Kasumi-1 (cell line): ENCODE measurements around the gene LRRC57.

ENCODE experiments used
- DNase-seq, 2 experiments: peaks; one replicate each; lab custom pipeline; 2025; lab: John Stamatoyannopoulos, UW

LRRC57 gene

DNA sequence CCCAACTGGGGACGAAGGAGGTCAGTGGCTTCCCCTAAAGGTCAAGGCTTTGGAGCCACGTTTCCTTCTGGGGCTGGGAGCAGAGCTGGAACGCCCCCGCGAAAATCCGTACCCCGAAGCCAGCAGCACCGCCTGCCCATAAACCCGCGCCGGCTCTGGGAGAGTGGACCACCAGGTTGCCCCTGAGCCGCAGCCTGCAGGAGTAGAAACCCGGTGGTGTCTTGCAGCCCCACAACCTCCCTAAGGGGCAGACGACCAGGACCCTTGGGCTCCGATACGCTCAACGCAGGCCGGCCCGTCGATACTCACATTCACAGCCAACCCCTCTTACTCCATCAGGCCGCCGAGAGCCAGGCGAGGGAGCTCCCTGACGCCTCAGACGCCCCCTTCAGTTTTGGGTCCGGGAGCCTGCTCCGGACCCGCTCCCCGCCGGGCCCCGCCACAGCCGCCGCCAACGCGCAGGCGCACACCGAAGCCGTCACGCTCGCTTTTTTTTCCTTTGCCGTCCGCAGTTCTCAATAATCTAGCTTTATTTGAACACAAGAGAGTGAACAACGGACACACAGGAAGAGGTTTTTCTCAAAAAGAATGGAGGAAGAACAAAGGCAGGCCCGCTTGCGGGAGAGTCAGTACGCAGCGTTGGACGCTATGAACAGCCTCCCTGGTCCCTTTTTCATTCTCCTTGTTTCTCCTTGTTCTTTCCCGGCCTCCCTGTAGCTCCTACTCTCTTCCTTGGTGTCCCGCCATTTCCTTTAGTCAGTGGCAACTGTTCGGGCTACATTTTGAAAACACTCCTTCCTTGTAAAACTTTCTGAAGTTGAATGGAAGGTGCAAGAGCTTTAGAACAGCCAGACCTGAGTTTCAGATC, 57.7 kb downstream of the LRRC57 start, which contains the start of gene ZNF106:
TSS of gene ZNF106 (minus strand) at position 471 of the 868 bp plus-strand sequence. CDS start 18,852 bp downstream, outside the sequence.
- DNase-seq = peak; percentile 78 to 83

DNA sequence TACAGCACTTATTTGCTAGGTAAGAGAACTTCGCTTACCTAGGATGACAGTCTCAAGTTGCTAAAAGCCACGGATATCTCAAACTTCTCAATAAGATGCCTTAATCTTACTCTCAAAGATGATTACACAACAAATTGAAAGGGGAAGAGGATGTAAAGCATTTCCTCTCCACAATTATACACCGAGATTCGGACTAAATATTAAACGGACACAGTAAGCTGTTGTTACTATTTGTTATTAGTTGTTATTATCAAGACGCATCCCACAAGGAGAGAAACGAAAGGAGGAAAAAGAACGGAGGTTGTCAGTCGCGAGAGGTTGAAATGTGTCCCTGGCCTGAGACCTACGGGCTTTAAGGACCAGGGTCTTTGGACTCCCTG, 58.3 kb downstream of the LRRC57 start:
- DNase-seq = peak in 1 of 2 experiments; percentile 3
